Cardiac fibroblast (primary cell): ENCODE measurements around the gene CLGN.
A peak's percentile ranks its signal among the peaks of the same experiment; 100 is the strongest.
"Not testable (repeated sequence)": the region's sequence is repeated elsewhere in the genome, so short reads cannot be mapped to it uniquely, and the experiment has no call there.

Experiments used
- DNase-seq, 2 donors: peaks; one replicate each; pipeline versions ENCODE4 v3.0.0 to v3.0.0-alpha.2; 2010; ENCODE audit warnings: low read depth in 2 of 2
- H3K4me3 ChIP-seq, 2 donors: replicated peaks in 1 of 2; 1 replicate in 1 of 2; 2 replicates in 1 of 2; pipeline ENCODE4 v1.5.1; 2011; ENCODE audit warnings: low read depth in 2 of 2, low read length in 2 of 2, mild to moderate bottlenecking in 2 of 2, moderate library complexity in 1 of 2
- TF ChIP-seq, protein P1 (sequence below): IDR thresholded peaks from one replicate; pipeline ENCODE4 v1.5.1; 2011; ENCODE audit warnings: low read depth, mild to moderate bottlenecking, low read length, inconsistent platforms

Gene CLGN

DNA sequence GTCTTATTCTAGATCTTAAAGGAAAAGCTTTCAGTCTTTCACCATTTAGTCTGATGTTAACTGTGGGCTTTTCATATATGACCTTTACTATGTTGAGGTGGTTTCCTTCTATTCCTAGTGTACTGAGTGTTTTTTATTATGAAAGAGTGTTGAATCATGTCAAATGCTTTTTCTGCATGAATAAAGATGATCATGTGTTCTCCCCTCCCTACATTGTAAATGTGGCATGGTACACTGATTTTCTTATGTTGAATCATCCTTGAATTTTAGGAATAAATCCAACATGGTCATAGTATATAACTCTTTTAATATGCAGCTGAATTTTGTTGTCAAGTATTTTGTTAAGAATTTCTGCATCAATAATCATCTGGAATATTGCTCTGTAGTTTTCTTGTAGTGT, 4.3 kb downstream of the CLGN start:
- TF ChIP-seq, protein P1, sequence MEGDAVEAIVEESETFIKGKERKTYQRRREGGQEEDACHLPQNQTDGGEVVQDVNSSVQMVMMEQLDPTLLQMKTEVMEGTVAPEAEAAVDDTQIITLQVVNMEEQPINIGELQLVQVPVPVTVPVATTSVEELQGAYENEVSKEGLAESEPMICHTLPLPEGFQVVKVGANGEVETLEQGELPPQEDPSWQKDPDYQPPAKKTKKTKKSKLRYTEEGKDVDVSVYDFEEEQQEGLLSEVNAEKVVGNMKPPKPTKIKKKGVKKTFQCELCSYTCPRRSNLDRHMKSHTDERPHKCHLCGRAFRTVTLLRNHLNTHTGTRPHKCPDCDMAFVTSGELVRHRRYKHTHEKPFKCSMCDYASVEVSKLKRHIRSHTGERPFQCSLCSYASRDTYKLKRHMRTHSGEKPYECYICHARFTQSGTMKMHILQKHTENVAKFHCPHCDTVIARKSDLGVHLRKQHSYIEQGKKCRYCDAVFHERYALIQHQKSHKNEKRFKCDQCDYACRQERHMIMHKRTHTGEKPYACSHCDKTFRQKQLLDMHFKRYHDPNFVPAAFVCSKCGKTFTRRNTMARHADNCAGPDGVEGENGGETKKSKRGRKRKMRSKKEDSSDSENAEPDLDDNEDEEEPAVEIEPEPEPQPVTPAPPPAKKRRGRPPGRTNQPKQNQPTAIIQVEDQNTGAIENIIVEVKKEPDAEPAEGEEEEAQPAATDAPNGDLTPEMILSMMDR, result no peak
- H3K4me3 ChIP-seq, result no peak overlapping the region
- DNase-seq, result peak in 1 of 2 donors; percentile 23

DNA sequence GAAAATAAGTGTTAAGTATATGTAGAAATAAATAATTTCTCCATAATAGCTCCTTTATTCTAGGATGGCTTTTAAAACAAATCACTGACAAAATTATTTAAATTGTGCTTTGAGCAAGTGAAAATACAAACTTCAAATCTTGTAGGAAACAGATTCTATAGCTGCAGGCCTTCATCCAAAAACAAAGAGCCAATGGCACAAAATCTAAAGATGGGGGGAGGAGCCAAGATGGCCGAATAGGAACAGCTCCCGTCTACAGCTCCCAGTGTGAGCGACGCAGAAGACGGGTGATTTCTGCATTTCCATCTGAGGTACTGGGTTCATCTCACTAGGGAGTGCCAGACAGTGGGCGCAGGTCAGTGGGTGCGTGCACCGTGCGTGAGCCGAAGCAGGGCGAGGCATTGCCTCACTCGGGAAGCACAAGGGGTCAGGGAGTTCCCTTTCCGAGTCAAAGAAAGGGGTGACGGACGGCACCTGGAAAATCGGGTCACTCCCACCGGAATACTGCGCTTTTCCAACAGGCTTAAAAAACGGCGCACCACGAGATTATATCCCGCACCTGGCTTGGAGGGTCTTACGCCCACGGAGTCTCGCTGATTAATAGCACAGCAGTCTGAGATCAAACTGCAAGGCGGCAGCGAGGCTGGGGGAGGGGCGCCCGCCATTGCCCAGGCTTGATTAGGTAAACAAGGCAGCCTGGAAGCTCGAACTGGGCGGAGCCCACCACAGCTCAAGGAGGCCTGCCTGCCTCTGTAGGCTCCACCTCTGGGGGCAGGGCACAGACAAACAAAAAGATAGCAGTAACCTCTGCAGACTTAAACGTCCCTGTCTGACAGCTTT, 14.1 kb downstream of the CLGN start:
- DNase-seq, H3K4me3 ChIP-seq: not testable (repeated sequence)

DNA sequence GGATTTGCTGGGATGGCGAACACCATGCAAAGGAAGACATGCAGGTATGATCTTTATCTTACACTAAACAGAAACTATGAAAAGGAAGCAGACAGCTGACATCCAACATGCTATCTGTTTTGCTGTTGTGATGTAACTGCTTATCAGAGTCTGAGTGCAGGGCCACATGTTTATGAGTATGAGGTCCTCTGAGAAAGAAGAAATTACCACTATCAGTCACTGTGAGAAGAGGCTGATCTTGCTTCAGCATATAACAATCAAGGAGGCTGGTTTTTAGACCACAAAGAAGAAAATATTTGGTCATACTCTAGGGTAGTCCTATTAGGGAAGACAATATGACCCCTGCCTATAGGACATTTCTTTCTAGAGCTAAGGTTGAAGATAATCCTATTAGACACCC, 18.5 kb downstream of the CLGN start:
- H3K4me3 ChIP-seq, result no peak overlapping the region
- TF ChIP-seq, protein P1, result no peak
- no peak for DNase-seq

DNA sequence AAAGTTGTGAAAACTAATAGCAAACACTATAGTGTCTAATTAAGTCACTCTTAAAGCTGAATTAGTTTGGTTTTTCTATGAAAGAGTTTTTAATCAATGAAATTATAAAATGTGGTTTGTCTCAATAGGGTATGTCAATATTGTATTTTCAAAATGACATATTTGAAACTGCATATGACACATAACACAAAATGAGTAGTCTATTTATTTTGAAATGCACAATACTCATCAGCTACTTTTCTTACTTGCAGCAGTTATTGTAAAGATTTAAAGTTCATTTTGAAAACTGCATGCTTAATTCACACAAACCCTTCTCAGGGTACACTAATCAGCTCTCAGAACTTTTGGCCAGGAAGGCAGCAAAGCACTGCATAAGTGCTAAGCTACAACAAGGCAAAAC, 21.2 kb downstream of the CLGN start:
- no peak for DNase-seq
- TF ChIP-seq, protein P1, result no peak
- no peak overlapping the region for H3K4me3 ChIP-seq

DNA sequence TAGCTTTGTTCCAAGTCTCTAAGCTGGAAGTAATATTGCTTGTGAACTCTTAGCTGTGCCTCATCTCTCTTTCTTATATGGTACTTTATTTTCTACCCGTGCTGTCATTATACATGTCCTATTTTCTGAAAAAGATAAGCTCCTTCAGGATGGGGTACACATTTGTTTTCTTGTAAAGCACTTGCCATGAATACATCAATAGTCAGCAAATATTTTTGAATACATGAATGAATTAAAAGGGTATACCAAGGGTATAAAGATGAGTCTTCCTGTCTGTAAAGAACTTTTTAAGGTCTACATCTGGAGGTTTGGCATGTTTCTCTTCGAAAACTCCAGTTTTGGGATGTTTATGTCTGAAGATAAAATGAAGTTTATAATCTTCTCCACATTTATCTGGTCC, 27.3 kb downstream of the CLGN start:
- H3K4me3 ChIP-seq, result no peak overlapping the region
- TF ChIP-seq, protein P1, result no peak
- DNase-seq, result no peak

DNA sequence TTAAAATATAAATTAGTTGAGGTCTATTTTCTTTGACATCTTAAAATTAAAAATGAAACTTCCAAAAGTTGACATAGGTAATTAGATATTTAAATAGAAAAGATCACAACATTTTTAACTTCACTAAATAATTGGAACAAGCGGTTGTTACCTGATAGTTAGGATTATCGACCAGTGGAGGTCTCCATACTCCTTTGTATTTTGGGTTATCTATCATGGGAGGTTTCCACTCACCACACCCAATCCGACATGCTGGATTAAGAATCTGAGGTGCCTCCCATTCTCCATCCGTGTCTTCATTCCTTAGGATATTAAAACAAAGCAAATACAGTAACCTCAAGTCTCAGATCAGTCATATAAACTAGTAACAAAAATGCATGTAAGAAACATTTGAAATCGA, 31.8 kb downstream of the CLGN start:
- no peak for DNase-seq
- TF ChIP-seq, protein P1, result no peak
- H3K4me3 ChIP-seq, result no peak overlapping the region

DNA sequence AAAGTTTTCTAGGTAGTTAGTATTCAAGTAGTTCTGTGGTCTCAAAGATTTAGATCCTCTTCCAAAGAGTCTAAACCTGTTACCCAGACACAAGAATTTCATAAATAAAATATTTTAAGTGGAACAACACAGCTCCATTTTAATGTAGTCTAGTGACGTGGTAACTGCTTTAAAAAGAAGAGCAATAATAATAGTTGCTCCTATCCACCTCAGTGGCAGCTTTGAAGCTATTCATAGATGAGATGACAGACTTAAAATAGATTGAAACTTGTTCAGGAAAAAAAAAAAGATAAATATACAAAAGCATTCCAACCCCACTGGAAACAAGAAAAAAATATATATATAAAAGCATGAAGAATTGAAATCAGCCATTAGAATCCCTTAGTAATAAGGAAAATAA, 39.4 kb downstream of the CLGN start:
- TF ChIP-seq, protein P1, result no peak
- no peak overlapping the region for H3K4me3 ChIP-seq
- DNase-seq, result no peak
